AG10803 (cell line): ENCODE results near the gene SUCO.
"Not testable (repeated sequence)": the region's sequence is repeated elsewhere in the genome, so short reads cannot be mapped to it uniquely, and the experiment has no call there.

Experiments used
- DNase-seq: peaks from one replicate; pipeline ENCODE4 v3.0.0; 2010; ENCODE audit warnings: low read depth
- H3K4me3 ChIP-seq: 2 replicates; pipeline ENCODE4 v1.5.1; 2011; ENCODE audit warnings: mild to moderate bottlenecking, low read length, control low read depth
- CTCF ChIP-seq: conservative IDR thresholded peaks from 2 replicates; pipeline ENCODE4 v1.5.1; 2011; ENCODE audit warnings: mild to moderate bottlenecking, low read length, control low read depth, inconsistent platforms

The SUCO gene

GRCh38 chr1:172608098-172608601 lies 75.2 kb downstream of the SUCO start:
- no peak for DNase-seq
- no peak for TF ChIP-seq CTCF
- H3K4me3 ChIP-seq, result no peak overlapping the region

- H3K4me3 ChIP-seq, result no peak overlapping the region
- peak; percentile 49 for TF ChIP-seq CTCF
- DNase-seq, result peak; percentile 17
Observed at GRCh38 chr1:172609528-172609927, 76.6 kb downstream of the SUCO start.

- TF ChIP-seq CTCF, result no peak
- DNase-seq, result no peak
- H3K4me3 ChIP-seq, result no peak overlapping the region
Observed at GRCh38 chr1:172612478-172612877, 79.5 kb downstream of the SUCO start.

GRCh38 chr1:172613294-172613693 lies 80.3 kb downstream of the SUCO start:
- peak; percentile 17 for DNase-seq
- no peak for TF ChIP-seq CTCF
- no peak overlapping the region for H3K4me3 ChIP-seq

GRCh38 chr1:172616195-172616594 lies 83.2 kb downstream of the SUCO start:
- no peak for DNase-seq
- no peak for TF ChIP-seq CTCF
- no peak overlapping the region for H3K4me3 ChIP-seq

- no peak for TF ChIP-seq CTCF
- H3K4me3 ChIP-seq, result no peak overlapping the region
- DNase-seq, result no peak
Observed at GRCh38 chr1:172616636-172617035, 83.7 kb downstream of the SUCO start.

GRCh38 chr1:172620603-172621002 lies 87.7 kb downstream of the SUCO start:
- H3K4me3 ChIP-seq, DNase-seq: not testable (repeated sequence)

GRCh38 chr1:172622541-172622940 lies 89.6 kb downstream of the SUCO start:
- TF ChIP-seq CTCF, result no peak
- no peak for DNase-seq

More at GRCh38 chr1:172622541-172622940, 89.6 kb downstream of the SUCO start:
- H3K4me3 ChIP-seq, result no peak overlapping the region
